ENCODE results near the gene ABCC5.

- TF ChIP-seq HOXD13 (CRISPR knock-in tag; IDR thresholded peaks at IDR 0.05; ENCODE audit: borderline replicate concordance) (no peak), ZSCAN23 (tag by site-specific recombination; IDR thresholded peaks at IDR 0.05) (no peak)
- TF ChIP-seq, protein P1, sequence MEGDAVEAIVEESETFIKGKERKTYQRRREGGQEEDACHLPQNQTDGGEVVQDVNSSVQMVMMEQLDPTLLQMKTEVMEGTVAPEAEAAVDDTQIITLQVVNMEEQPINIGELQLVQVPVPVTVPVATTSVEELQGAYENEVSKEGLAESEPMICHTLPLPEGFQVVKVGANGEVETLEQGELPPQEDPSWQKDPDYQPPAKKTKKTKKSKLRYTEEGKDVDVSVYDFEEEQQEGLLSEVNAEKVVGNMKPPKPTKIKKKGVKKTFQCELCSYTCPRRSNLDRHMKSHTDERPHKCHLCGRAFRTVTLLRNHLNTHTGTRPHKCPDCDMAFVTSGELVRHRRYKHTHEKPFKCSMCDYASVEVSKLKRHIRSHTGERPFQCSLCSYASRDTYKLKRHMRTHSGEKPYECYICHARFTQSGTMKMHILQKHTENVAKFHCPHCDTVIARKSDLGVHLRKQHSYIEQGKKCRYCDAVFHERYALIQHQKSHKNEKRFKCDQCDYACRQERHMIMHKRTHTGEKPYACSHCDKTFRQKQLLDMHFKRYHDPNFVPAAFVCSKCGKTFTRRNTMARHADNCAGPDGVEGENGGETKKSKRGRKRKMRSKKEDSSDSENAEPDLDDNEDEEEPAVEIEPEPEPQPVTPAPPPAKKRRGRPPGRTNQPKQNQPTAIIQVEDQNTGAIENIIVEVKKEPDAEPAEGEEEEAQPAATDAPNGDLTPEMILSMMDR (tag by site-specific recombination; IDR thresholded peaks at IDR 0.05), result no peak
- TF ChIP-seq, protein P2, sequence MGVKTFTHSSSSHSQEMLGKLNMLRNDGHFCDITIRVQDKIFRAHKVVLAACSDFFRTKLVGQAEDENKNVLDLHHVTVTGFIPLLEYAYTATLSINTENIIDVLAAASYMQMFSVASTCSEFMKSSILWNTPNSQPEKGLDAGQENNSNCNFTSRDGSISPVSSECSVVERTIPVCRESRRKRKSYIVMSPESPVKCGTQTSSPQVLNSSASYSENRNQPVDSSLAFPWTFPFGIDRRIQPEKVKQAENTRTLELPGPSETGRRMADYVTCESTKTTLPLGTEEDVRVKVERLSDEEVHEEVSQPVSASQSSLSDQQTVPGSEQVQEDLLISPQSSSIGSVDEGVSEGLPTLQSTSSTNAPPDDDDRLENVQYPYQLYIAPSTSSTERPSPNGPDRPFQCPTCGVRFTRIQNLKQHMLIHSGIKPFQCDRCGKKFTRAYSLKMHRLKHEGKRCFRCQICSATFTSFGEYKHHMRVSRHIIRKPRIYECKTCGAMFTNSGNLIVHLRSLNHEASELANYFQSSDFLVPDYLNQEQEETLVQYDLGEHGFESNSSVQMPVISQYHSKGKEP (tag by site-specific recombination; IDR thresholded peaks at IDR 0.05), result no peak
These were observed 99.9 kb downstream of the ABCC5 start for GRCh38 chr3:183917776-183918175.
